Epithelial cell of prostate (primary cell): Measurements from ENCODE around the gene SELENOO.

Experiments
- DNase-seq: peaks from one replicate; pipeline ENCODE4 v3.0.0-alpha.2; 2011; ENCODE audit warnings: low read depth, low spot score
- H3K27ac ChIP-seq: fragments of 450-650 bp; 2 replicates; pipeline ENCODE4 v1.5.1; 2017; ENCODE audit warnings: mild to moderate bottlenecking

Gene SELENOO

GRCh38 chr22:50250555-50251476 lies 50.0 kb downstream of the SELENOO start, which contains the start of gene HDAC10:
Gene HDAC10, minus strand, starts transcription at chr22:50251265. Its CDS starts 233 bp downstream, at chr22:50251032.
- DNase-seq: no peak
- peak within 1 kb of the TSS; percentile 32 for H3K27ac ChIP-seq

GRCh38 chr22:50251477-50252081 lies 50.8 kb downstream of the SELENOO start:
- no peak for DNase-seq
- peak overlapping the region; percentile 32 for H3K27ac ChIP-seq

GRCh38 chr22:50252082-50253045 lies 51.6 kb downstream of the SELENOO start:
- peak overlapping the region; percentile 32 for H3K27ac ChIP-seq
- no peak for DNase-seq

- no peak overlapping the region for H3K27ac ChIP-seq
- no peak for DNase-seq
Observed at GRCh38 chr22:50253046-50253915, 52.5 kb downstream of the SELENOO start.

GRCh38 chr22:50253941-50254340 lies 53.1 kb downstream of the SELENOO start:
- no peak for DNase-seq

GRCh38 chr22:50255099-50255498 lies 54.3 kb downstream of the SELENOO start:
- no peak for DNase-seq
- H3K27ac ChIP-seq: no peak overlapping the region

More at GRCh38 chr22:50253941-50254340, 53.1 kb downstream of the SELENOO start:
- H3K27ac ChIP-seq: no peak overlapping the region

GRCh38 chr22:50255607-50256006 lies 54.8 kb downstream of the SELENOO start:
- no peak for DNase-seq
- no peak overlapping the region for H3K27ac ChIP-seq

- no peak overlapping the region for H3K27ac ChIP-seq
- no peak for DNase-seq
Observed at GRCh38 chr22:50256258-50256862, 55.5 kb downstream of the SELENOO start.

GRCh38 chr22:50257041-50257440 lies 56.2 kb downstream of the SELENOO start:
- no peak overlapping the region for H3K27ac ChIP-seq
- no peak for DNase-seq

- no peak for DNase-seq
- no peak overlapping the region for H3K27ac ChIP-seq
Observed at GRCh38 chr22:50257451-50258360, 56.9 kb downstream of the SELENOO start.

- no peak for DNase-seq
- H3K27ac ChIP-seq: no peak overlapping the region
Observed at GRCh38 chr22:50258361-50259292, 57.8 kb downstream of the SELENOO start.

GRCh38 chr22:50259302-50259701 lies 58.5 kb downstream of the SELENOO start:
- no peak for DNase-seq
- H3K27ac ChIP-seq: no peak overlapping the region

GRCh38 chr22:50260434-50260800 lies 59.6 kb downstream of the SELENOO start:
- H3K27ac ChIP-seq: no peak overlapping the region
- DNase-seq: no peak

GRCh38 chr22:50260801-50261614 lies 60.2 kb downstream of the SELENOO start:
- H3K27ac ChIP-seq: peak overlapping the region; percentile 5
- no peak for DNase-seq

GRCh38 chr22:50261615-50262459 lies 61.0 kb downstream of the SELENOO start, which contains the start of gene MAPK12:
Gene MAPK12, minus strand, starts transcription at chr22:50261683. Its CDS starts 174 bp downstream, at chr22:50261509.
- DNase-seq: no peak

More at GRCh38 chr22:50261615-50262459, 61.0 kb downstream of the SELENOO start, which contains the start of gene MAPK12:
- peak within 1 kb of the TSS; percentile 5 for H3K27ac ChIP-seq
